ENCODE results near the gene PDE1A. TPM values are rescaled to one million over a fixed set of nuclear protein-coding genes. Genes with fewer than 3 reads are reported as not detected.

PDE1A gene
- total and polyA plus RNA-seq, 2 experiments from 2014 or later: 1.0 to 4.7 TPM

- H2AFZ ChIP-seq: no peak overlapping the region
- no peaks in the 10 kb centered on the region for H3K9me3 ChIP-seq (ENCODE audit: low read depth)
- H3K4me3 ChIP-seq: no peak overlapping the region
- no peak overlapping the region for H3K4me2 ChIP-seq
- no peaks in the 10 kb centered on the region for H3K9me2 ChIP-seq (replicated peaks; ENCODE audit: insufficient read depth)
- no peaks in the 10 kb centered on the region for H3K79me2 ChIP-seq
- H4K20me1 ChIP-seq (ENCODE audit: insufficient read depth, poor library complexity, severe bottlenecking): no peaks in the 10 kb centered on the region
- TF ChIP-seq EZH2phosphoT487 (IDR thresholded peaks at IDR 0.05; ENCODE audit: low read depth, severe bottlenecking, unreplicated experiment): no peak
- no peak overlapping the region for H3K27ac ChIP-seq
- H3K4me1 ChIP-seq (ENCODE audit: insufficient read depth): no peaks in the 10 kb centered on the region
- H3K36me3 ChIP-seq (replicated peaks; ENCODE audit: insufficient read depth, low read depth): no peaks in the 10 kb centered on the region
- 100% methylated on average over 1 of the region's 1 CpG for WGBS (ENCODE audit: low lambda C conversion rate, missing lambda C conversion rate)
- DNase-seq (ENCODE audit: low spot score): no peak
- H3K27me3 ChIP-seq: no peaks in the 10 kb centered on the region
These were observed 9.4 kb upstream of the PDE1A start for GRCh38 chr2:182436252-182436651.

GRCh38 chr2:182435754-182436153 lies 8.9 kb upstream of the PDE1A start:
- TF ChIP-seq EZH2 (IDR thresholded peaks at IDR 0.05; ENCODE audit: borderline replicate concordance) (no peak), EZH2phosphoT487 (IDR thresholded peaks at IDR 0.05; ENCODE audit: low read depth, severe bottlenecking, unreplicated experiment) (no peak)
- TF ChIP-seq, protein P1, sequence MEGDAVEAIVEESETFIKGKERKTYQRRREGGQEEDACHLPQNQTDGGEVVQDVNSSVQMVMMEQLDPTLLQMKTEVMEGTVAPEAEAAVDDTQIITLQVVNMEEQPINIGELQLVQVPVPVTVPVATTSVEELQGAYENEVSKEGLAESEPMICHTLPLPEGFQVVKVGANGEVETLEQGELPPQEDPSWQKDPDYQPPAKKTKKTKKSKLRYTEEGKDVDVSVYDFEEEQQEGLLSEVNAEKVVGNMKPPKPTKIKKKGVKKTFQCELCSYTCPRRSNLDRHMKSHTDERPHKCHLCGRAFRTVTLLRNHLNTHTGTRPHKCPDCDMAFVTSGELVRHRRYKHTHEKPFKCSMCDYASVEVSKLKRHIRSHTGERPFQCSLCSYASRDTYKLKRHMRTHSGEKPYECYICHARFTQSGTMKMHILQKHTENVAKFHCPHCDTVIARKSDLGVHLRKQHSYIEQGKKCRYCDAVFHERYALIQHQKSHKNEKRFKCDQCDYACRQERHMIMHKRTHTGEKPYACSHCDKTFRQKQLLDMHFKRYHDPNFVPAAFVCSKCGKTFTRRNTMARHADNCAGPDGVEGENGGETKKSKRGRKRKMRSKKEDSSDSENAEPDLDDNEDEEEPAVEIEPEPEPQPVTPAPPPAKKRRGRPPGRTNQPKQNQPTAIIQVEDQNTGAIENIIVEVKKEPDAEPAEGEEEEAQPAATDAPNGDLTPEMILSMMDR (IDR thresholded peaks at IDR 0.05; ENCODE audit: poor library complexity): no peak
- Histone ChIP-seq H3K9me2 (replicated peaks; ENCODE audit: insufficient read depth) (no peaks in the 10 kb centered on the region), H2AFZ (no peak overlapping the region), H3K36me3 (replicated peaks; ENCODE audit: insufficient read depth, low read depth) (no peaks in the 10 kb centered on the region), H3K4me3 (no peak overlapping the region), H3K4me1 (ENCODE audit: insufficient read depth) (no peaks in the 10 kb centered on the region), H3K79me2 (no peaks in the 10 kb centered on the region), H3K27me3 (no peaks in the 10 kb centered on the region), H3K27ac (no peak overlapping the region), H3K9me3 (ENCODE audit: low read depth) (no peaks in the 10 kb centered on the region), H3K4me2 (no peak overlapping the region), H4K20me1 (ENCODE audit: insufficient read depth, poor library complexity, severe bottlenecking) (no peaks in the 10 kb centered on the region)
- 94% methylated on average over 1 of the region's 1 CpG for WGBS (ENCODE audit: low lambda C conversion rate, missing lambda C conversion rate)
- DNase-seq (ENCODE audit: low spot score): no peak

DNA sequence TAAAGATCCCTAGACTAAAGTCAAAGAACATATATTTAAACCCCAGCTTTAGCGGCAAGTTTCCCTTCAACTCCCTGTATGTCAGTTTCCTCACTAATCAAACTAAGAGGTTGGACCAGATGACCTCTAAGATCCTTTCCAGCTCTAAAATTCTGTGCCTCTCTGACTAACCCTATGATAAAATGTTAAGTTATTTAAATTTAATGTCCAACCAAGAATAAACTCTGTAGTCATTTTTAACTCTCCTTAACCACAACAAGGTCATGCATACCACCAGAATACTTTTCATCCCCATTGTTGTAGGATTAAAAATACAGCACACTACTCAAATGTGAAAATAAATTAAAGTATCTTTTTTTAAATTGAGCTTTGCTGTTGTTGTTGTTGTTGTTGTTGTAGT lies 5.2 kb upstream of the PDE1A start:
- no peak overlapping the region for H2AFZ ChIP-seq
- H3K27me3 ChIP-seq: no peaks in the 10 kb centered on the region
- H3K9me3 ChIP-seq (ENCODE audit: low read depth): no peaks in the 10 kb centered on the region
- DNase-seq (ENCODE audit: low spot score): no peak
- H3K36me3 ChIP-seq (replicated peaks; ENCODE audit: insufficient read depth, low read depth): no peaks in the 10 kb centered on the region
- H4K20me1 ChIP-seq (ENCODE audit: insufficient read depth, poor library complexity, severe bottlenecking): no peaks in the 10 kb centered on the region
- H3K4me3 ChIP-seq: no peak overlapping the region
- WGBS (ENCODE audit: low lambda C conversion rate, missing lambda C conversion rate): 96% methylated on average over 1 of the region's 1 CpG
- no peak overlapping the region for H3K4me2 ChIP-seq
- no peaks in the 10 kb centered on the region for H3K79me2 ChIP-seq
- H3K9me2 ChIP-seq (replicated peaks; ENCODE audit: insufficient read depth): no peaks in the 10 kb centered on the region
- TF ChIP-seq EZH2 (IDR thresholded peaks at IDR 0.05; ENCODE audit: borderline replicate concordance): no peak
- TF ChIP-seq EZH2phosphoT487 (IDR thresholded peaks at IDR 0.05; ENCODE audit: low read depth, severe bottlenecking, unreplicated experiment): no peak
- TF ChIP-seq, protein P1 (IDR thresholded peaks at IDR 0.05; ENCODE audit: poor library complexity): no peak
- H3K27ac ChIP-seq: no peak overlapping the region
- peaks cover 1% of the 10 kb centered on the region for H3K4me1 ChIP-seq (ENCODE audit: insufficient read depth)

DNA sequence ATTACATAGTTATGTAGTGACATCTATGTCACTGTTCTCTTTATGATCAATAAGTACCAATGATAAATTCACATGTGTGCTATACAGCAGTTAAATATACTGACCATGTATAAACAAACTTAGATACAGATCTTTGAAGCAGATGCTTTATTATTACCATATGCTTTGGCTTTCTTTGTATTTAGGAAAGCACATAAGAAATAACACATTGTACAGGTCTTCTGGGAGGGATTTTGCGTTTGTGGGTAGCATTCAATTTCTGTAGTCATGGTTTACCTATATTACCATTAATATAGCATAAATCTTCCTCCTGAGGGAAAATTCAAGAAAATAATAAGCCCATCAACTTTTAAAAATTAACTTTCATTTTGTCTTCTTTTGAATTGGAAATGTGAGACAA lies 1.6 kb upstream of the PDE1A start:
- H3K4me3 ChIP-seq: no peak overlapping the region

More for the DNA sequence above, 1.6 kb upstream of the PDE1A start:
- H3K36me3 ChIP-seq (replicated peaks; ENCODE audit: insufficient read depth, low read depth): no peaks in the 10 kb centered on the region
- H3K4me2 ChIP-seq: no peak overlapping the region
- TF ChIP-seq EZH2 (IDR thresholded peaks at IDR 0.05; ENCODE audit: borderline replicate concordance): no peak
- TF ChIP-seq, protein P1 (IDR thresholded peaks at IDR 0.05; ENCODE audit: poor library complexity): no peak
- TF ChIP-seq EZH2phosphoT487 (IDR thresholded peaks at IDR 0.05; ENCODE audit: low read depth, severe bottlenecking, unreplicated experiment): no peak
- no peak for DNase-seq (ENCODE audit: low spot score)
- WGBS (ENCODE audit: low lambda C conversion rate, missing lambda C conversion rate): 56% methylated on average over 1 of the region's 1 CpG
- H3K27ac ChIP-seq: no peak overlapping the region
- H3K9me3 ChIP-seq (ENCODE audit: low read depth): no peaks in the 10 kb centered on the region
- no peaks in the 10 kb centered on the region for H4K20me1 ChIP-seq (ENCODE audit: insufficient read depth, poor library complexity, severe bottlenecking)
- no peak overlapping the region for H2AFZ ChIP-seq
- H3K27me3 ChIP-seq: no peaks in the 10 kb centered on the region
- H3K79me2 ChIP-seq: no peaks in the 10 kb centered on the region
- H3K4me1 ChIP-seq (ENCODE audit: insufficient read depth): peaks cover 9% of the 10 kb centered on the region
- H3K9me2 ChIP-seq (replicated peaks; ENCODE audit: insufficient read depth): no peaks in the 10 kb centered on the region
